GM19463 (cell line): Measurements from ENCODE around the gene KCNJ5.

Source experiments
- ATAC-seq: cut with Tn5 transposase; IDR thresholded peaks from one replicate; pipeline ENCODE4 v1.9.1; 2021; ENCODE audit warnings: mild to moderate bottlenecking, moderate library complexity; ENCODE audit not compliant: unreplicated experiment

KCNJ5 gene

DNA sequence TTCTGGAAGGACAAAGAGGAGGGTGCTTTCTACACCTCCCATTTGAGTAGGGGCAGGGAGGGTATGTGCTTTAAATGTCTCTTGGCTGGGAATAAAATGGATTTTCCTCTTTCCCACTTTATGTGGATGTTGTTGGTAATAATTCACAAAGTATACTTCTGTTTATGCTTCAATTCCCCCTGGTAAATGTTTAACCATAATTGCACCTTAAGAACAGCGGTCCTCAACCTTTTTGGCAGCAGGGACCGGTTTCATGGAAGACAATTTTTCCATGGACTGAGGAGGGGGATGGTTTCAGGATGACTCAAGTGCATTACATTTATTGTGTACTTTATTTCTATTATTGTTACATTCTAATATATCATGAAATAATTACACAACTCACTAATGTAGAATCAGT is 55.5 kb downstream of the KCNJ5 start:
- no peak for ATAC-seq

DNA sequence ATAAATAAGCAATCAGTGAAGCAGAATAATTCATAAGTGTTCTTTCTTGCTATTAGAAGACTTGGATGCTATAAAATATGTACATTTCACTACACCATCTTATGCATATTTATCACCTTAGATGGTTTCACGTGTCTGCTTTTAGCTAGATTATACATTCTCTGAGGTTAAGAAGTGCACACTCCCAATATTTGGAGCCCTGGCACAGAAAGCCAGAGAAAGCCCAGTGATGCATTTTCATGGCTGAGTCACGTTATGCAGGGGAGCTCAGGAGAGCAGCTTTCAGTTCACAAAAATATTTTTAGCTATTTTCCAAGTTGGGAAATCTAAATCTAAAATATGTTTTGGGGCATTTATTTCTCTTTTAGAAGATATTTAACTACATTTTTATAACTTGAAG is 56.6 kb downstream of the KCNJ5 start:
- ATAC-seq, result no peak

DNA sequence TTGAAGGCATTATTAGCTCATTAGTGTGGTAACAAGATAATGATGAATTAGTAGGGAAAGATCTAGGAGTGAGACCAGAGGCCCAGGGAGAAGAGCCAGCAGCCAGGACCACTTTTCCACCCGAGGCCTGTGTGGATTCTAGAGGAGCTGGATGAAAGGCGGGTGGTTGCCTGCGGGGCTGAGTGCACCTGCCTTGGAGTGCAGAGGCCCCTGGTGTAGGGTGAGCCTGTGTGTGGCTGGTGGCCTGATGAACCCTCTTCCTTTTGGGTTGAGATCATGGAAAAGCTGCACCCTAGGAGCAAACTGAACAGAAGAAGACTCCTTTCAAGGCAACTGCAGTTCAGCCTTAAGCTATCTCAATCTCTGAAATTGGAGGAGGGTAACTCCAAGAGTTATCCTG is 57.4 kb downstream of the KCNJ5 start:
- ATAC-seq, result no peak

DNA sequence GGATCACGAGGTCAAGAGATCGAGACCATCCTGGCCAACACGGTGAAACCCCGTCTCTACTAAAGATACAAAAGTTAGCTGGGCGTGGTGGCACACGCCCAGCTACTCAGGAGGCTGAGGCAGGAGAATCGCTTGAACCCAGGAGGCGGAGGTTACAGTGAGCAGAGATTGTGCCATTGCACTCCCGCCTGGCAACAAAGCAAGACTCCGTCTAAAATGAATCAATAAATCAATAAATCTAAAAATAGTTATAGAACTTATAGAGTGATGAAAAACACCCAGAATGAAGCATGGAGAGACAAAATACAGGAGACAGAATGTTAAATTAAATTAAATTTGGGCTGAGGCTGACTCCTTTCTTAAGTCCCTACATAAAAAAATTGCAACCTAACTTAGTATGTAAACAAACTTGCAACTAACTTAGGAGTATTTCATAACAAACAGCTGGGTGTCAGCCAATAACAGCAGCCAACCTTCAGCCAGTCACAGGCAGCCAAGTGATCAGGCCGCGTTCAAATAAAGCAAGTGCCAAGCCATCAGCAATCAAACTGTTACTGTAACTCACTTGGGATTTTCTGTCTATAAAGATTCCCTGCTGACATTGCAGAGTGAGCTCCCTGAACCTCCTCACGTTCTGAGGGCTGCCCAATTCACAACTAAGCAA is 58.8 kb downstream of the KCNJ5 start:
- no peak for ATAC-seq

DNA sequence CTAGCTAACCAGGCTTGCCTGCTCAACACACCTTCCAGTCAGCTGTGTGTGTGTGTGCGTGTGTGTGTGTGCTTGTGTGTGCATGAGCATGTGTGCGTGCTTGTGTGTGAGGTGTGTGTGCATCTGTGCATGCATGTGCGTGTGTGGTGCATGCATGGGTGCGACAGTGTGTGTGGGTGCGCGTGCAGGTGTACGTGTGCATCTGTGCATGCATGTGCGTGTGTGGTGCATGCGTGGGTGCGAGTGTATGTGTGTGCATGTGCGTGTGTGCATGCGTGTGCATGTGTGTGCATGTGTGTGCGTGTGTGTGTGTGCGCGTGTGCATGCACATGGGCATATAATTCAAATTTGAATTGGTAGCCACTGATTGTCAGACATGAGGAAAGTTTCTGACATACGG is 62.0 kb downstream of the KCNJ5 start:
- ATAC-seq, result no peak

DNA sequence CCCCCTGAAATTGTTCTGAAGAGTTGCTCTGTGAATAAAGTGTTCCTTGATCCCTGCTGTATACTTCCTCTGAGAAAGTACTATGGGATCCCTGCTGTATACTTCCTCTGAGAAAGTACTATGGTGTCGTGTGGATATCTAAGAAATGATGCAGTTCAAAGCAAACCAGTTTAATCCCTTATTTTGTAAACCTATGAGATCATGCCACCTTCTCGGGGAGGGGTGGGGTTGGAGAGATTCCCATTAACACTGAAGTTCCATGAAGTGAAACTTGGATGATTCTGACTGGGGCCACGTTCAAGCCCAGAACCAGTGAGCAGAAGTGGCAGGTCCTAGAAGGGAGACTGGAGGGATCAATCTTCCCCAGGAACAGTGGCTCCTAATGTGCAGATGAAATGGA is 64.5 kb downstream of the KCNJ5 start:
- no peak for ATAC-seq

- ATAC-seq, result no peak
Measured at GRCh38 chr11:128956401-128957201, 65.4 kb downstream of the KCNJ5 start.

DNA sequence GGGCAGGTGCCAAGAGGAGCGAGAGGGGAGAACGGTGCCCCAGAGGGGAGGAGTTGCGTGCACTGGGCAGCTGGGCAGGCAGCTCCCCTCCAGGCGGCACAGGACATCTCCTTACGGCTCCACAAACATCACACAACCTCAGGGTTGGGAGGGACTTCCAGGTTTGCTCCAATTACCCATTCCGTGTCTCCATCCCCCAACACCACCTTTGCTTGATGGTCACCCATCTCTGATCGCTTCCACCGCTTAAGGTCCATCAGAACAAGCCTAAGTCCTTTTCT is 66.0 kb downstream of the KCNJ5 start:
- no peak for ATAC-seq

DNA sequence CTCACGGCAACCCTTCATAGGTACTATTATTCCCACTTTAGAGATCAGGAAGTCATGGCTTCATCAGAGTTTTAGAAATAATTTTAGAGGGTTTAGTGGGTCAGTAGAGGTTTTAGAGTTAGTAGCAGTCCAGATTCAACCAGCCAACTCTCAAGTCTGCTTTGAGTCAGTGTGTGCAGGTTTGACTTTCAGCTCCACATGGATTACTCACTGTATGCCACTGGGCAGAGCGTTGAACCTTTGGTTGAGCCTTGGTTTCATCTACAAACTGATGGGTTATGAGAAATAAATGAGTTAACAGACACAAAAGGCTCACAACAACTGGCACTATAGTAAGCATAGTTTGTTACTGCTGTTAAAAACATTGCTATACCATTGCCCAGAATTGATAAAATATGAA is 70.5 kb downstream of the KCNJ5 start:
- no peak for ATAC-seq

DNA sequence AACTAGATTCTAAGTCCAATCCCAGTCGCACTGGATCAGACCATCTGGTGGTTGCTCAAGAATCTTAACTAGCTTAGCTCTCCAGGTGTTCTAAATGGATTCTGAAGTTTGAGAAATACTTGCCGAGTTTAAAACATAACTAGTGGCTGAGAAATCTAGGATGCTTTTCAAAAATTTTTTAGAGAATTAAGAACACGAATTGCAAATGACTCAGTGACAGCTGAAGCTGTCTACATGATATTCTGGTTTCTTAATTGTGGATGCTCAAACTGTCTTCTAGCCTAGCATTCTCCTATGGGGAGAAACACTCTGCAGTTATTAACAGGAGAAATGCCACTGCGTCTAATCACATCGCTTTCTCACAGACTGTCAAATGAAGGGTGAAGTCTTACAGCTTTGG is 71.7 kb downstream of the KCNJ5 start:
- ATAC-seq, result no peak

- ATAC-seq, result no peak
Measured at GRCh38 chr11:128963744-128964325, 72.7 kb downstream of the KCNJ5 start.

GRCh38 chr11:128964463-128964930 is 73.3 kb downstream of the KCNJ5 start:
- ATAC-seq, result no peak

DNA sequence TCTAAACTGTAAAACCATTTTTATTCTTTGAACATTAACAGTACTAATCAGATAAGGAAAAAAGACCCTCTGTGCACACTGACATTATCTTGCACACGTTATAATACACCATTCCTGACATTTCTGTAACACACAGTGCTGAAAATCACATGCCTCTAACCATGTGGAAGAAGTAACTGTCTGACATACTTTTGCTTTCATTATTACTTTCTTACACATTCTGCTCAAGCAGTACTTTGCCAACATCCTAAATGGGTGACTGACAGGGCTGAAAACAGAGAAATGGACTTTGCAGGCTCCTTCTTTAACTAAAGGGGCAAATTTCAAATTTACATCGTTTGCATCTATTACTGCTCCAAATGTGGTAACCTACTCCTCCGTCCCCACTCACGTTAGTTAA is 74.3 kb downstream of the KCNJ5 start:
- peak; percentile 96 for ATAC-seq

DNA sequence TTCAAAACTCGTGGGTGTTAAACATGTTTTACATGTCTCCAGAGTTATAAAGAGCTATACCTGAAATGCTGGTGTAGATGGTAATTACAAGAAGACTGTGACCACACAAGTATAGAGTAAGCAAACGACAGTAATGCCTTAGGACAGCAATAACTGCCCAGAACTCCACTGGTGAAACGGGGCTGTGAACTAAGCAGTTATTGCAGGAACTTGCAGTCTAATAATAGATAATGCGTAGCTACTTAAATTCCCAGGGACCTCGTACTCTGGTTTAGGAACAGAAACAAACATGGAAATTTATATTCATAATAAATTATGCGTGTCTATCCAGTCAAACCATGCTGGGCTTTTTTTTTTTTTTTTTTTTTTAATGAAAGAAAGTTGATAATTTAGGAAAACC is 76.4 kb downstream of the KCNJ5 start:
- no peak for ATAC-seq

- ATAC-seq, result no peak
Measured at GRCh38 chr11:128968916-128969315, 77.8 kb downstream of the KCNJ5 start.
